GM23248 (cell line): ENCODE measurements around the gene ERN2. TPM values are rescaled to one million over a fixed set of nuclear protein-coding genes. Genes with fewer than 3 reads are reported as not detected.
"Not testable (repeated sequence)": the region's sequence is repeated elsewhere in the genome, so short reads cannot be mapped to it uniquely, and the experiment has no call there.

Experiments
- DNase-seq: peaks from one replicate; pipeline ENCODE4 v3.0.0-alpha.2; 2015
- H2AFZ ChIP-seq: fragments of 200-600 bp; sonication (generic); 2 replicates; pipeline ENCODE4 v1.6.1; 2016; ENCODE audit warnings: antibody characterized with exemption
- H3F3A ChIP-seq: fragments of 200-600 bp; sonication (generic); 2 replicates; pipeline ENCODE4 v1.6.1; 2016; ENCODE audit warnings: mild to moderate bottlenecking, antibody characterized with exemption, mixed run types; ENCODE audit not compliant: insufficient read depth
- H3K27ac ChIP-seq: fragments of 200-600 bp; sonication (generic); 2 replicates; pipeline ENCODE4 v1.5.1; 2016; ENCODE audit warnings: mild to moderate bottlenecking
- H3K27me3 ChIP-seq: fragments of 200-600 bp; sonication (generic); replicated peaks from 2 replicates; pipeline ENCODE4 v1.6.1; 2016; ENCODE audit warnings: mild to moderate bottlenecking; ENCODE audit not compliant: insufficient read depth
- H3K36me3 ChIP-seq: fragments of 200-600 bp; sonication (generic); 2 replicates; pipeline ENCODE4 v1.6.1; 2016; ENCODE audit warnings: low read depth, mild to moderate bottlenecking
- H3K4me1 ChIP-seq: fragments of 200-600 bp; sonication (generic); 2 replicates; pipeline ENCODE4 v1.6.1; 2016; ENCODE audit warnings: mild to moderate bottlenecking; ENCODE audit not compliant: insufficient read depth
- H3K4me2 ChIP-seq: fragments of 200-600 bp; sonication (generic); one replicate; pipeline ENCODE4 v1.6.1; 2016; ENCODE audit warnings: mild to moderate bottlenecking; ENCODE audit not compliant: unreplicated experiment
- H3K4me3 ChIP-seq: fragments of 200-600 bp; sonication (generic); 2 replicates; pipeline ENCODE4 v1.5.1; 2016; ENCODE audit warnings: mild to moderate bottlenecking
- H3K79me2 ChIP-seq: fragments of 200-600 bp; sonication (generic); 2 replicates; pipeline ENCODE4 v1.6.1; 2016; ENCODE audit warnings: mild to moderate bottlenecking; ENCODE audit not compliant: insufficient read depth
- H3K9ac ChIP-seq: fragments of 200-600 bp; sonication (generic); 2 replicates; pipeline ENCODE4 v1.6.1; 2016; ENCODE audit warnings: mild to moderate bottlenecking
- H3K9me2 ChIP-seq: fragments of 200-600 bp; sonication (generic); 2 replicates; pipeline ENCODE4 v1.6.1; 2016; ENCODE audit warnings: mixed run types, mild to moderate bottlenecking, moderate library complexity; ENCODE audit not compliant: insufficient read depth
- H3K9me3 ChIP-seq: fragments of 200-600 bp; sonication (generic); one replicate; pipeline ENCODE4 v1.6.1; 2017; ENCODE audit warnings: low read depth
- H4K20me1 ChIP-seq: fragments of 200-600 bp; sonication (generic); 2 replicates; pipeline ENCODE4 v1.6.0; 2016; ENCODE audit not compliant: insufficient read depth
- EZH2 ChIP-seq: fragments of 200-600 bp; sonication (generic); IDR thresholded peaks from 2 replicates; pipeline ENCODE4 v1.6.1; 2018; ENCODE audit warnings: antibody characterized with exemption, mild to moderate bottlenecking; ENCODE audit not compliant: insufficient read depth, poor library complexity, severe bottlenecking
- EZH2phosphoT487 ChIP-seq: fragments of 200-600 bp; sonication (generic); IDR thresholded peaks from 2 replicates; pipeline ENCODE4 v1.6.1; 2018; ENCODE audit warnings: antibody characterized with exemption, moderate library complexity, mild to moderate bottlenecking, low read depth; ENCODE audit not compliant: insufficient read depth
- WGBS, 2 experiments: methylation state at CpG; one replicate each; pipeline ENCODE4 v1.1.6; 2015 to 2017; ENCODE audit warnings: low lambda C conversion rate in 2 of 2, low coverage in 1 of 2; ENCODE audit errors: missing lambda C conversion rate in 2 of 2; 5-methylcytosine and 5-hydroxymethylcytosine counted together
- in situ Hi-C: fragments of 300-500 bp; cut with MboI; formaldehyde crosslinking; loops from 2 replicates; pipeline ENCODE4 v1.15.0; 2020
- polyA plus RNA-seq: library from polyadenylated mRNA; unstranded; fragments of >200 nt; fragmentation: Nextera tagmentation; extraction: Ambion mirVana; gene quantifications from 2 replicates; pipeline ENCODE4 v1.2.1, GENCODE V29; 2016
- total RNA-seq: library from RNA; depleted of rRNA; stranded (reverse); fragments of >200 nt; shearing (Covaris generic); gene quantifications from 2 replicates; pipeline ENCODE4 v1.2.3, GENCODE V29; 2014

Gene ERN2
- total and polyA plus RNA-seq, 2 experiments from 2014 or later: not detected

DNA sequence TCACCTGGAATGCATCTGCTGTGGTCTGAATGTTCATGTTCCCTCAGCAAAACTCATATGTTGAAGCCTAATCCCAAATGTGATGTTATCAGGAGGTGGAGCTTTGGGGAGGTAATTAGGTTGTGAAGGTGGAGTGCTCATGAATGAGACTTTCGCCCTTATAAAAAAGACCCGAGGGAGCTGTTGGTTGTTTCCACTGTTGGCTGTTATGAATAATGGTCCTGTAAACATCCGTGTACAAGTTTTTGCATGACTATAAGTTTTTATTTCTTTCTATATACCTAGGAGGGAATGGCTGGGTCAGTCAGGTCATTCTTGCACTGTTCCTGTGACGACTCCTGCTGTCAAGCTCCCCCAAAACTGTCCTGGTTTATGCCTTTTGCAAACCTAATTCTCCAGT is 32.2 kb upstream of the ERN2 start:
- no peaks in the 10 kb centered on the region for H3K9me2 ChIP-seq
- no peaks in the 10 kb centered on the region for H4K20me1 ChIP-seq
- no peaks in the 10 kb centered on the region for H3K4me1 ChIP-seq
- H3K79me2 ChIP-seq: no peaks in the 10 kb centered on the region
- no peaks in the 10 kb centered on the region; the same call in 1 of the 2 replicates for H3K27me3 ChIP-seq
- no peaks in the 10 kb centered on the region for H3K9me3 ChIP-seq
- DNase-seq: no peak
- no peak for TF ChIP-seq EZH2
- no peak for TF ChIP-seq EZH2phosphoT487
- in situ Hi-C loops: no loop called here
- no peak overlapping the region for H3K27ac ChIP-seq
- 33 to 36% methylated on average over 4 of the region's 4 CpGs for WGBS, 2 experiments
- no peak overlapping the region for H2AFZ ChIP-seq
- H3K4me3 ChIP-seq: no peak overlapping the region
- H3K9ac ChIP-seq: no peak overlapping the region
- H3K36me3 ChIP-seq: no peaks in the 10 kb centered on the region
- no peaks in the 10 kb centered on the region for H3F3A ChIP-seq
- H3K4me2 ChIP-seq: no peak overlapping the region

DNA sequence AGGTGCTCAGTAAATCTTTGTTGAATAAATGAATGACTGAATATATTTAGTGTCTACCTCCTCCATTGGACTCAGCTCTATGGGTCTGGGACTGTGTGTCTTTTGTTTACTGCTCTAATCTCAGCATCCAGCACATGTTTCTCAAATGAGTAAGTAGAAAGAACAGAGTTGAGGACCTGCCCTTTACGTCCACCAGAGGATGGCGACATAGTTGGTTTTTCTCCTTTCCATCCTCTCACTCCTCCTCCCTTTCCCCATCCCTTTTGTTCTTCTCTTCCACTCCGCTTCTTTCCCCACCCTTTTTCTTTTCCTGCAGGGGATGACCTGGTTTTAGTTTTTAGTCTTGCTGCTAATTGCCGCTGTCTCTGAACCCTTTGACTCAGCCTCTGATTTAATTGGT is 29.7 kb upstream of the ERN2 start:
- no peak overlapping the region for H3K4me3 ChIP-seq
- in situ Hi-C loops: no loop called here
- H3K4me2 ChIP-seq: no peak overlapping the region
- H4K20me1 ChIP-seq: no peaks in the 10 kb centered on the region
- H3K27me3 ChIP-seq: no peaks in the 10 kb centered on the region; the same call in 1 of the 2 replicates
- no peak overlapping the region for H3K27ac ChIP-seq
- no peaks in the 10 kb centered on the region for H3K4me1 ChIP-seq
- no peak for DNase-seq
- H3K79me2 ChIP-seq: no peaks in the 10 kb centered on the region
- H3K9me2 ChIP-seq: no peaks in the 10 kb centered on the region
- no peaks in the 10 kb centered on the region for H3K36me3 ChIP-seq
- no peak for TF ChIP-seq EZH2
- TF ChIP-seq EZH2phosphoT487: no peak
- H3K9me3 ChIP-seq: no peaks in the 10 kb centered on the region
- no peak overlapping the region for H2AFZ ChIP-seq
- no peaks in the 10 kb centered on the region for H3F3A ChIP-seq
- 16 to 20% methylated on average over 4 of the region's 4 CpGs for WGBS, 2 experiments
- H3K9ac ChIP-seq: no peak overlapping the region

DNA sequence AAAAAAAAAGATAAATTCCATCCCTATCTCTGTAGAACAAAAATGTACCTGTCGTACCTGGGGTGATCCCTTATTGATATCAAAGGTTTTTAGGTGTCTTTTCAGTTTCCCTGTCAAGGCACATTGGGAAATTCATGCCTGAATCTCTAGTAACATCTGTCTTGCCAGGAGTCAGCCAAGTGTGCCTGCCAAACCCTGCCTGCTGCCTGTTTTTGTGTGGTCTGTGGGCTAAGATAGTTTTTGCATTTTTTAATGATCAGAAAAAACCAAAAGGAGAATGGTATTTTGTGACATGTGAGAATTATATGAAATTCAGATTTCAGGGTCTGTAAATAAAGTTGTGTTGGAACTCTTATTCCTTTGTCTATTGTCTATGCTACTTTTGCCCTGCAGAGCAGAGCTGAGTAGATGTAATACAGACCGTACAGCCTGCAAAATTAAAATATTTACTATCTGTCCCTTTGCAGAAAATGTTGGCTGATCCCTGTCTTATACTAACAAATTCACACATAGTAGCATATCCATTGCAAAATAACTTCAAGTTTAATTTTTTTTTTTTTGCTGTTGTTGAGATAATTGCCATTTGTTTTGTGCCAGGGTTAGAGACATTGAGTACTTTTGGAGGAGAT is 28.8 kb upstream of the ERN2 start:
- Histone ChIP-seq H3K9me3 (no peaks in the 10 kb centered on the region), H3K36me3 (no peaks in the 10 kb centered on the region), H3K79me2 (no peaks in the 10 kb centered on the region), H3K9me2 (no peaks in the 10 kb centered on the region), H2AFZ (no peak overlapping the region), H3K27me3 (no peaks in the 10 kb centered on the region; the same call in 1 of the 2 replicates), H3K4me2 (no peak overlapping the region), H3F3A (no peaks in the 10 kb centered on the region), H3K9ac (no peak overlapping the region), H3K4me3 (no peak overlapping the region), H4K20me1 (no peaks in the 10 kb centered on the region), H3K4me1 (no peaks in the 10 kb centered on the region), H3K27ac (no peak overlapping the region)
- no peak for DNase-seq
- in situ Hi-C loops: no loop called here
- WGBS, 2 experiments: 4 to 8% methylated on average over 2 of the region's 2 CpGs
- TF ChIP-seq EZH2 (no peak), EZH2phosphoT487 (no peak)

DNA sequence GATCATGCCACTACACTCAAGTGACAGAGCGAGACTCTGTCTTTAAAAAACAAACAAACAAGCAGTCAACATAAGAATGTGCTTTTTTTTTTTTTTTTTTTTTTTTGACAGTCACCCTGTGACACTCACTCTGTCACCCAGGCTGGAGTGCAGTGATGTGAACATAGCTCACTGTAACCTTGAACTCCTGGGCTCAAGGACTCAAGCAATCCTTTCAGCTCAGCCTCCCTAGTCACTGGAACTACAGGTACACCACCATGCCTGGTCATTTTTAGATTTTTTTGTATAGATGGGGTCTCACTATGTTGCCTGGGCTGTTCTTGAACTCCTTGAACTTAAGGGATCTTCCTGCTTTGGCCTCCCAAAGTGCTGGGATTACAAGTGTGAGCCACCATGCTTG is 26.5 kb upstream of the ERN2 start:
- H3K4me1 ChIP-seq: no peaks in the 10 kb centered on the region
- in situ Hi-C loops: no loop called here
- no peaks in the 10 kb centered on the region; the same call in 1 of the 2 replicates for H3K27me3 ChIP-seq
- H3F3A ChIP-seq: no peaks in the 10 kb centered on the region
- no peaks in the 10 kb centered on the region for H3K79me2 ChIP-seq
- DNase-seq: no peak
- TF ChIP-seq EZH2phosphoT487 (no peak), EZH2 (no peak)
- no peak overlapping the region for H3K9ac ChIP-seq
- H4K20me1 ChIP-seq: no peaks in the 10 kb centered on the region
- H3K27ac ChIP-seq: no peak overlapping the region
- H3K9me2 ChIP-seq: no peaks in the 10 kb centered on the region
- H3K4me3 ChIP-seq: no peak overlapping the region
- H3K36me3 ChIP-seq: no peaks in the 10 kb centered on the region
- H3K9me3 ChIP-seq: no peaks in the 10 kb centered on the region
- H2AFZ ChIP-seq: no peak overlapping the region
- H3K4me2 ChIP-seq: no peak overlapping the region
- WGBS, 2 experiments: 4 to 9% methylated on average over 1 of the region's 1 CpG

DNA sequence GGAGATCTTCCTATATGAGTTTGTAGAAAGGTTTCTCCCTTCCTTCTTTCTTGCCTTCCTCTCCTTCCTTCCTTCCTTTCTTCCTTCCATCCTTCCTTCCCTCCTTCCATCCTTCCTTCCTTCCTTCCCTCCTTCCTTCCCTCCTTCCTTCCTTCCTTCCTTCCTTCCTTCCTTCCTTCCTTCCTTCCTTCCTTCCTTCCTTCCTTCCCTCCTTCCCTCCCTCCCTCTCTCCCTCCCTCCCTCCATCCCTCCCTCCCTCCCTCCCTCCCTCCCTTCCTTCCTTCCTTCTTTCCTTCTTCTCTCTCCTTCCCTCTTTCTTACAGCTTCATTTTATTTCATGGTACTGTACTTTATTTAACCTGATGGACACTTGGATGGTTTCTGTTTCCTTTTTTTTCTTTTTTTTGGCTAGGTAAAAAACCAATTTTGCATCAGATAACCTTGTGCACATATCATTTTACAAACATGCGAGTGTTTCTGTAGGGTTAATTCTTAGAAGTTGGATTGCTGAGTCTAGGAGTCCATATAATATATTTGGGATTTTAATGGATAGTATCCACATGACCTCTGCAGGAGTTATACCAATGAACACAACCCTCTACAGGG is 24.5 kb upstream of the ERN2 start:
- 32 to 47% methylated on average over 1 of the region's 1 CpG for WGBS, 2 experiments

More for the DNA sequence above, 24.5 kb upstream of the ERN2 start:
- H3K27ac ChIP-seq, H3K36me3 ChIP-seq, H3F3A ChIP-seq, H3K9me3 ChIP-seq, H2AFZ ChIP-seq, H3K4me2 ChIP-seq, H3K9me2 ChIP-seq, H4K20me1 ChIP-seq, H3K79me2 ChIP-seq, in situ Hi-C loops, H3K4me3 ChIP-seq, H3K27me3 ChIP-seq, H3K9ac ChIP-seq, DNase-seq, H3K4me1 ChIP-seq: not testable (repeated sequence)
